Left forelimb (tissue), 1 donor: ENCODE data around the gene VSNL1.
"Not testable (repeated sequence)": the region's sequence is repeated elsewhere in the genome, so short reads cannot be mapped to it uniquely, and the experiment has no call there.

ENCODE experiments used
- DNase-seq: peaks from one replicate; pipeline ENCODE4 v3.0.0-alpha.2; 2018; ENCODE audit warnings: low spot score

Gene VSNL1

GRCh38 chr2:17542471-17542870, 2.0 kb downstream of the VSNL1 start:
- DNase-seq, result no peak

DNA sequence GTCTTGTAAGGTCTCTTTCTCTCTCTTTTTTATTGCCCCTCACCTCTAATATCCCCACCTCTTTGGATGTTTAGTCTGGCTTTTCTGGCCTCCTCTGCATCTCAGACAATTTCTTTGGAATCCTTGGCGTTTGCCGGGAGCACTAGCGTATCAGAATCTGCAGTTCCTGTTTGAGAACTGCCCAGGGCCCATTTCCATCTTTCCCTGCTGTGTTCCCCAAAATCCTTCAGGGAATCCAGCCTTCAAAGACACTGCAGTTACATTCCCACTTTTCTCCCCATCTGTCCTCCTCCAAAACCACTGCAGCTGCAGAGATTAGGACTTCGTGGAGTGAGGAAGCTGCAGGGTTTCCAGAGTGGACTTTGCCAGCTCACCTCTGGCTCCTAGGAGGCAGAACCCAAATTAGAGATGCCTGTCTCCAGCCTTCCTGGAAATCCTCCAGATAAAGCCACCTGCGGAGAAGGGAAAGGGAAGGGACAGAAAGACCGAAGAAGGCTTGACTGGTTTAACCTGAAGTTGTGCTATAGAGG, 2.7 kb downstream of the VSNL1 start:
- DNase-seq, result no peak

DNA sequence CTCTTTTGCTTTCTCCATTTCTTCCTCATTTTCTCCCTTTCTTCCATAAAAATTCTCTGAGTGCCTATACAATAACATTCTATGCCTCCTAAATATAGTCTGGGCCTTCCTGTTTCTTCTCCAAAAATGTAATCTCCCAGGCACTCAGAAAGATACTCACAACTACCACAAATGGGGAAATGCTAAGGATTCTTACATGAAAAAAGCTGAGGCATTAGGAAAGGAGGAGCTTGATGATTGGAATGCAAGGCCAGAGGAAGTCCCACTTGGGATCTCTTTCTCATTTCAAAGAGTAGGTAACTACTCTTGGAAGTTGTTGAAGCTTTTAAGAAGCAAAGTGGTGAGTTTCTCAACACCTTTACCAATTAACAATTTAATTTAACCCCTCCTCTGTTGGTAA, 3.4 kb downstream of the VSNL1 start:
- no peak for DNase-seq

DNA sequence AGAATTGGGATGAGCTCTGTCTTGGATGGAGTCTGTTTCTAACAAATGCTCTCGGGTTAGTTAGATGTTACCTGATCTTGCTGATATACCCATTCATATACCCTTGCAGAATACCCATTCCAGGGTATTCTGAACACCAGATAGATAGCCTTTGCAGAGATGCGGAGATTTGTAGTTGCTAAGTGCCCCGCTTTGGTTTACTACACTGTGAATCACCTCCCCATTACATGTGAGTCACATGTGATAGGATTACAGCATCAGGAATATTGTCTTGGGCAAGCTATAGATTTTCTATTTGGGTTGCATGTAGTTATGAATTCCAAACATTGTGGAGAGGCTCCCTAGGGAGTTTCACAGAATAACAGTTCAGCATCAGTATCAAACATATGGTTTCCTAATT, 3.8 kb downstream of the VSNL1 start:
- no peak for DNase-seq

DNA sequence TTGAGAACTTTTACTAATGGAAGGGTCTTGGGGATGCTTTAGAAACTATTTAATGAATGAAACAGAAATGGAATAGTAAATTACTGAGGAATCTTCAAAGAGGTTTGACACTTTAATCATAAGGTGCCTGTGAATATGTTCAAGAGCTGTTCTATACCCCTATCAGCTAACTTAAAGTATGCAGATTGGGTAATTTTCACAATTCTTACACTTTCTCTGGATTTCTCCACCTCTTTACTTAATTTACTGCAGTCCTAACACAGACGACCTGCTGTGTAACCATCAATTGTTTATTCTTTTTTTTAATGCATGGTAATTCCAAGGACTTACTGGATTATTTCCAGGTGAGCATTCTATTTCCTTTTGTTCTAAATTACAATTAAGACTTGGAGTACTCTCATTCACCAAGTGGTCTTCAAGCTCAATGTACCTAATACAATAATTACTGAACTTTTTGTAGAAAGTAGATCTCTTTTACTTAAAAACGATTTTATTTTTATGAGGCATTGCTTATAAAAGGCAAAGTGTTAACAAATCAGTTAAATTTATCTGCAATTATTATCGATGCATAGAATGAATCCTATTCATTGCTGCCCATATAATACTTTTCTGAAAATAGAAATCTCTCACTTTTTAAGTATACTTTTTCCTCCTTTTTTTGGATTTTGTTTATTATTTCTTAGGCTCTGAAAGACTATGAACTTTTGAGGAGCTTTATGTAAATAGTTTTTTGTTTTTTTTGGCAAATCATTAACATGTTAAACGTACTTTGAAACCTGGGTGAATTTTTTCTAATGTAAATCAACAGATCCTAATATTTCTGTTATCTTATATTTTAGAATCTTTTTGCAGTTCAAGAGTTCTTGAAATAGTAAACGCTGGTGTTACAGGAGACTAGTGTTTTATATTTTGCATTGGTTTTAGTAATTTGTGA, 5.5 kb downstream of the VSNL1 start:
- no peak for DNase-seq

- no peak for DNase-seq
These were observed 6.7 kb downstream of the VSNL1 start for GRCh38 chr2:17547237-17547636.

DNA sequence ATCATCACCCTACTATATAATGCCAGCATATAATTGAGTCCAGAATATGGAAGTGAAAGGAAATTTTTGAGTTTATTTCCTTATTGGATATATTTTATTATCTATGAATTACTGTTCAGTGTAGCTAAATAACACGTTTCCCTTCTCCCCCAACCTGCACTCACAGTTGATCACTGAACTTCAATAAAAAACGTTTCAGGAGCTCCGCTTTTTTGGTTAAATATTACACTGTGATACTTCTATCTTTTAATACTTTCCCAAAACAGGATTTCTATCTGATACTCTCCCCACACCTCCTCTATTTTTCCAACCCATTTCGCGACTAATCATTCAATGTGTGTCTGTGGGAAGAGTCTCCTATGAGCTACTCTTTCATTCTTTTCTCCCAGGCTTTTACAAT, 7.2 kb downstream of the VSNL1 start:
- DNase-seq, result no peak

DNA sequence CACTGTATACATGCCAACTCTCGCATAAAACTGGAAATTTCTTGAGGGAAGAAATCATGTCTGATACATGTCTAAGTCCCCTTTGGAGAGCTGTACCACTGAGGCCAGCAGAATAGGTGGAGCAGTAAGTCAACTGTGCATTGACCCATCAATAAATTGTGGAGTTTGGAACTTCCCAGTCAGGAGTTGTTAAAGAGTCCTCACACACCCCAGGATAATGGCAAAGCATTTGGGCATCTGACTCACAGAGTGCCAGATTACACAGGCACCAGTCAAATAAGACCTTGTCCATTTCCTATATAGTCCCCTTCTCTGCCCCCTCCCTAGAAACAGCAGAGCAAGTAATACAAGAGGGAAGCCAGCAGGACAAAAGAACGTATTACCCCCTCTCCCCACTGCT, 10.4 kb downstream of the VSNL1 start:
- DNase-seq, result no peak

- no peak for DNase-seq
These were observed 14.7 kb downstream of the VSNL1 start for GRCh38 chr2:17555150-17555549.

GRCh38 chr2:17557596-17557995, 17.1 kb downstream of the VSNL1 start:
- DNase-seq, result no peak

DNA sequence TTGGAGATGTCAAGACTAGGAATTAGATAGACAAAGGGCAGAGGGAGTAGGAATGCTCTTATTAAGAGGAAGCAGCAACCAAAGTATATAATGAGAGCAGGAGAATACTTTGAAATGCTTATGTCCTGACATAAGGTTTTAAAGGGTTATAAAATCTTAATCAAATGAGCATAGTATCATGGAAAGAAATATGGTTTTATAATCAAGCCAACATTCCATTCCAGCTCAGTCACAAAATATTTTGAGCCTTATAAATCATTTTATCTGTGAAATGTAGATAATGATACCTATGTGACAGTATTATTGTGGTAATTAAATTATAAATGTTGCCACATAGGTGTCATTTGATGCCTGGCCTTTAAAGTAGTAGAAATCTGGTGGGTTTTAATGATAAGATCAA, 17.6 kb downstream of the VSNL1 start:
- DNase-seq, result no peak

DNA sequence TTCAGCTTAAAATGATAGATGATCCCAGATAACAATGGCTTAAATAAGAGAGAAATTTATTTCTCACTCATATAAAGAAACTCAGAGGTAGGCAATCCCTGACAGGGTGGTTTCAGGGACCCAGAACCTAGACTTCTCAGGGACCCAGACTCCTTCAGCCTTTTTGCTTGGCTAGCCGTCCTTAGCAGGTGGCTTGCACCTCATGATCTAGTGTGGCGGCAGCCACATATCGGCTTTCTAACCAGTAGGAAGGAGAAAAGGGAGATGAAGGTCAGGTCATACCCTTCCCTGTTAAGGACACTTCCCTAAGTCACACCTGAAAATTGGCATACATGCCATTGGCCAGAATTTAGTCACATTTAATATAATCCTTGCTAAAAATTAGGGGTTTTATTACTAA, 18.4 kb downstream of the VSNL1 start:
- no peak for DNase-seq

DNA sequence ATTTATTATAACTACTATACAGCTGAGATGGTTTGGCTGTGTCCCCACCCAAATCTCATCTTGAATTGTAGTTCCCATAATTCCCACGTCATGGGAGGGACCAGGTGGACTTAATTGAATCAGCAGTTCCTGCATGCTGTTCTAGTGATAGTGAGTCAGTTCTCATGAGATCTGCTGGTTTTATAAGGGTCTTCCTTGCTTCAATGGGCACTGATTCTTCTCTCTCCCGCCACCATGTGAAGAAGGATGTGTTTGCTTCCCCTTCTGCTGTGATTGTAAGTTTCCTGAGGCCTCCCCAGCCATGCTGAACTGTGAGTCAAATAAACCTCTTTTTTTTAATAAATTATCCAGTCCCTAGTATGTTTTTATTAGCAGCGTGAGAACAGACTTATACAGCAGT, 25.2 kb downstream of the VSNL1 start:
- not testable (repeated sequence) for DNase-seq

- no peak for DNase-seq
These were observed 31.2 kb downstream of the VSNL1 start for GRCh38 chr2:17571681-17572080.

- no peak for DNase-seq
These were observed 32.7 kb downstream of the VSNL1 start for GRCh38 chr2:17573085-17573803.

- no peak for DNase-seq
These were observed 33.3 kb downstream of the VSNL1 start for GRCh38 chr2:17573804-17574175.

- no peak for DNase-seq
These were observed 34.0 kb downstream of the VSNL1 start for GRCh38 chr2:17574406-17575073.

DNA sequence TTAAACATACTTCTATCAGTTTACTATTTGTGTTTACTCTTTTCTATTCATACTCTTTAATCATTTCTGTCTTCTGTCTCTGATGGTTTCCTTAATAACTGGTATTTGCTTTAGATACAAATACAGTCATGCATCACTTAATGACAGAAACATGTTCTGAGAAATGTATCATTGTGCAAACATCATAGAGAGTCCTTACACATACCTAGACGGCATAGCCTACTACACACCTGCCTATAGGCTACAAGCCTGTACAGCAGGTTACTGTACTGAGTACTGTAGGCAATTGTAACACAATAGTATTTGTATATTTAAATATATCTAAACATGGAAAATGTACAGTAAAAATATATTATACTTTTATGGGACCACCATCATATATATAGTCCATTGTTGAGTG, 36.3 kb downstream of the VSNL1 start:
- no peak for DNase-seq

GRCh38 chr2:17578466-17578928, 38.0 kb downstream of the VSNL1 start:
- no peak for DNase-seq

DNA sequence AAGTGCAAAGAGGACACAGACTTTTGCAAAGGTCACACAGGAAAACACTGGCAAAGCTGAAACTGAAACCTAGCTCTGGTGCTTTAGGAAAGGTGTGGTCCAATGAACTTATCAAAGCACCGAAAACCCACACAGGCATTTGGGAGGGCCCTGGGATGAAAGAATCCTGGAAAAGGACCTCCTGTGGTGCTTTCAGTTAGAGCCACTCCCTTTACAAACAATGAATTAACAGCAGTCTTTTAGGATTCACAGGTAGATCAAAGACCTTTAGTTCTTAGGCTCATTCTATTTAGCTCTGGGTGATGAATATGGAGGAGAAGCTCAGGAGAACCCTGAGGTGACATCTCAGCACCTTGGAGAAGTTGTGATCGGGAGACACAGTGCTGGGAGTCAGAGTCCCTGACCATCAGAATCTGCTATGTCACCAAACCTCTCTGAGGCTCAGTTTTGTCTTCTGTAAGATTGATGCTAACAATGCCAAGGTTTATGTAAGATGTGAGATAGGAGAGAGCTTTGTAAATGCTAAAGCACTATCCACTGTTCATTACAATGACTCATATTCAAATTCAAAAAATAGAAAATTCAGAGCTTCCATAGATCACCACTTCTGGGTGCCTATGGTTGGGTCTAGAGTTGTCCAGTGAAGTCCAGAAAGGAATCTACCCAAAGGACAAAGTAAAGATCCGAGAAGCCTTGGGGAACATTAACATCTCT, 39.3 kb downstream of the VSNL1 start:
- DNase-seq, result no peak

DNA sequence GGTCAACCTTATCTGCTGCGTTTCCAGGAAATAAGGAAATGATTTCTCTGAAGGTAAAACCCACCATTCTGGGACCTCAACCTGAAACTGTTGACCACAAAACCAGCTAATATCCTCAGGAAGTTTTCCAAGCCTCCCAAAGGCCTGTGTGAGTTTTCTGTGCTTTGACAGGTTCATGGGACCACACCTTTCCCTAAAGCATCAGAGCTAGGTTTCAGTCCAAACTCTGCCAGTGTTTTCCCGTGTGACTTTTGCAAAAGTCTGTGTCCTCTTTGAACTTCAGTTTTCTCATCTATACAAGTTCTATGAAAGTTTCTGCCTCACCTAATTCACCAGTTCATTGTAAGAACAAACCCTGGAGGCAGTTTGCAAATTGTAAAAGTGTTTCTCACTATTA, 39.8 kb downstream of the VSNL1 start:
- DNase-seq, result no peak

GRCh38 chr2:17581831-17582230, 41.3 kb downstream of the VSNL1 start:
- no peak for DNase-seq
